OCI-LY7 (cell line): Measurements from ENCODE around the gene KLF15. TPM values are rescaled to one million over a fixed set of nuclear protein-coding genes. Genes with fewer than 3 reads are reported as not detected.

ENCODE experiments used
- BruUV-seq: library from RNA; stranded (reverse); fragments of 400-500 nt; replicated peaks from 2 replicates; lab custom pipeline; 2021; lab: Mats Ljungman, UMichigan
- CTCF ChIA-PET: fragments of 300-600 bp; sonication (Branson Sonifier 250); formaldehyde crosslinking; loops from one replicate; lab custom pipeline; 2022; ENCODE audit warnings: antibody characterized with exemption; ENCODE audit not compliant: unreplicated experiment; lab: Charles Lee
- POLR2A ChIA-PET: fragments of 300-600 bp; sonication (Branson Sonifier 250); formaldehyde crosslinking; loops from one replicate; lab custom pipeline; 2022; ENCODE audit warnings: antibody characterized with exemption; lab: Charles Lee
- DNase-seq: peaks from one replicate; pipeline ENCODE4 v3.0.0-alpha.2; 2015; ENCODE audit warnings: low spot score
- H2AFZ ChIP-seq: fragments of 200-600 bp; sonication (generic), shearing (Covaris generic); 2 replicates; pipeline ENCODE4 v1.6.1; 2014; ENCODE audit warnings: mild to moderate bottlenecking, antibody characterized with exemption, low read length, moderate library complexity
- H3K27ac ChIP-seq: fragments of 200-600 bp; sonication (generic); 2 replicates; pipeline ENCODE4 v1.5.1; 2014; ENCODE audit warnings: mixed run types, low read depth, mild to moderate bottlenecking, moderate library complexity, low read length, inconsistent platforms; ENCODE audit not compliant: poor library complexity, severe bottlenecking
- H3K36me3 ChIP-seq: fragments of 200-600 bp; sonication (generic); 2 replicates; pipeline ENCODE4 v1.6.1; 2014; ENCODE audit warnings: mild to moderate bottlenecking, antibody characterized with exemption, low read length, moderate library complexity, mixed read lengths; ENCODE audit not compliant: insufficient read depth
- H3K4me1 ChIP-seq: fragments of 200-600 bp; sonication (generic); 2 replicates; pipeline ENCODE4 v1.5.1; 2014; ENCODE audit warnings: mild to moderate bottlenecking, low read length; ENCODE audit not compliant: insufficient read depth, poor library complexity, severe bottlenecking
- H3K4me2 ChIP-seq: fragments of 200-600 bp; sonication (generic); 2 replicates; pipeline ENCODE4 v1.6.1; 2014; ENCODE audit warnings: mild to moderate bottlenecking, low read length
- H3K4me3 ChIP-seq: fragments of 200-600 bp; sonication (generic); 2 replicates; pipeline ENCODE4 v1.5.1; 2014; ENCODE audit warnings: mild to moderate bottlenecking, low read depth, low read length; ENCODE audit not compliant: poor library complexity, severe bottlenecking
- H3K79me2 ChIP-seq: fragments of 200-600 bp; sonication (generic); 2 replicates; pipeline ENCODE4 v1.6.1; 2016; ENCODE audit warnings: low read depth, mild to moderate bottlenecking, low read length, moderate library complexity, mixed read lengths; ENCODE audit not compliant: insufficient read depth
- H3K9me2 ChIP-seq: fragments of 200-600 bp; sonication (generic); 2 replicates; pipeline ENCODE4 v1.6.1; 2016; ENCODE audit warnings: mild to moderate bottlenecking, low read length, mixed read lengths; ENCODE audit not compliant: insufficient read depth
- H3K9me3 ChIP-seq: fragments of 200-600 bp; sonication (generic); 2 replicates; pipeline ENCODE4 v1.6.1; 2014; ENCODE audit warnings: mild to moderate bottlenecking, mixed run types, low read length, mixed read lengths
- H4K20me1 ChIP-seq: fragments of 200-600 bp; sonication (generic); 2 replicates; pipeline ENCODE4 v1.6.1; 2014; ENCODE audit warnings: mild to moderate bottlenecking, antibody characterized with exemption, low read length, moderate library complexity, mixed read lengths; ENCODE audit not compliant: insufficient read depth
- EZH2phosphoT487 ChIP-seq: fragments of 200-600 bp; sonication (generic); IDR thresholded peaks from 2 replicates; pipeline ENCODE4 v1.6.1; 2018; ENCODE audit warnings: low read depth, borderline replicate concordance, mild to moderate bottlenecking, mixed run types, antibody characterized with exemption, low read length, moderate library complexity, mixed read lengths
- intact Hi-C: fragments of 100-400 bp; cut with micrococcal nuclease; formaldehyde crosslinking; loops from one replicate; pipeline ENCODE4 v1.10.0; 2022; ENCODE audit not compliant: unreplicated experiment
- total RNA-seq, 2 experiments: library from RNA; depleted of rRNA in 1 of 2; stranded (reverse); fragments of >200 nt in 1 of 2; shearing (Covaris generic) in 1 of 2; gene quantifications; 2 replicates each; pipeline ENCODE4 v1.2.3, GENCODE V29; 2014 to 2022
- TF ChIP-seq, protein P1 (sequence below): fragments of 200-600 bp; sonication (generic); conservative IDR thresholded peaks from 2 replicates; pipeline ENCODE4 v1.5.1; 2014; ENCODE audit warnings: mild to moderate bottlenecking, antibody characterized with exemption, low read length, moderate library complexity, mixed read lengths

The KLF15 gene
- total RNA-seq, 2 experiments from 2014 or later = 12.3 to 26.4 TPM

- no peaks in the 10 kb centered on the region for H3K36me3 ChIP-seq
- TF ChIP-seq, protein P1, sequence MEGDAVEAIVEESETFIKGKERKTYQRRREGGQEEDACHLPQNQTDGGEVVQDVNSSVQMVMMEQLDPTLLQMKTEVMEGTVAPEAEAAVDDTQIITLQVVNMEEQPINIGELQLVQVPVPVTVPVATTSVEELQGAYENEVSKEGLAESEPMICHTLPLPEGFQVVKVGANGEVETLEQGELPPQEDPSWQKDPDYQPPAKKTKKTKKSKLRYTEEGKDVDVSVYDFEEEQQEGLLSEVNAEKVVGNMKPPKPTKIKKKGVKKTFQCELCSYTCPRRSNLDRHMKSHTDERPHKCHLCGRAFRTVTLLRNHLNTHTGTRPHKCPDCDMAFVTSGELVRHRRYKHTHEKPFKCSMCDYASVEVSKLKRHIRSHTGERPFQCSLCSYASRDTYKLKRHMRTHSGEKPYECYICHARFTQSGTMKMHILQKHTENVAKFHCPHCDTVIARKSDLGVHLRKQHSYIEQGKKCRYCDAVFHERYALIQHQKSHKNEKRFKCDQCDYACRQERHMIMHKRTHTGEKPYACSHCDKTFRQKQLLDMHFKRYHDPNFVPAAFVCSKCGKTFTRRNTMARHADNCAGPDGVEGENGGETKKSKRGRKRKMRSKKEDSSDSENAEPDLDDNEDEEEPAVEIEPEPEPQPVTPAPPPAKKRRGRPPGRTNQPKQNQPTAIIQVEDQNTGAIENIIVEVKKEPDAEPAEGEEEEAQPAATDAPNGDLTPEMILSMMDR = no peak
- no peak for TF ChIP-seq EZH2phosphoT487
- H3K27ac ChIP-seq = no peak overlapping the region
- no peak overlapping the region for H2AFZ ChIP-seq
- no peaks in the 10 kb centered on the region for H4K20me1 ChIP-seq
- H3K4me1 ChIP-seq = no peaks in the 10 kb centered on the region
- no peaks in the 10 kb centered on the region for H3K9me3 ChIP-seq
- CTCF ChIA-PET = no interaction called here
- no peak overlapping the region for H3K4me3 ChIP-seq
- intact Hi-C loops = no loop called here
- H3K4me2 ChIP-seq = no peak overlapping the region
- H3K9me2 ChIP-seq = no peaks in the 10 kb centered on the region
- H3K79me2 ChIP-seq = no peaks in the 10 kb centered on the region
- no TSS peak for BruUV-seq
- no peak for DNase-seq
- POLR2A ChIA-PET = no interaction called here
These were observed 44.9 kb downstream of the KLF15 start for GRCh38 chr3:126312341-126312740.

GRCh38 chr3:126311338-126311978 lies 45.8 kb downstream of the KLF15 start:
- Histone ChIP-seq H3K9me3 (no peaks in the 10 kb centered on the region), H3K27ac (no peak overlapping the region), H3K4me3 (no peak overlapping the region), H3K36me3 (no peaks in the 10 kb centered on the region), H4K20me1 (no peaks in the 10 kb centered on the region), H3K79me2 (no peaks in the 10 kb centered on the region), H3K4me2 (no peak overlapping the region), H2AFZ (no peak overlapping the region), H3K9me2 (no peaks in the 10 kb centered on the region), H3K4me1 (peaks cover 4% of the 10 kb centered on the region)
- no peak for DNase-seq
- no TSS peak for BruUV-seq
- POLR2A ChIA-PET = no interaction called here
- CTCF ChIA-PET = no interaction called here
- intact Hi-C loops = no loop called here
- no peak for TF ChIP-seq EZH2phosphoT487
- TF ChIP-seq, protein P1 = no peak

- H3K4me1 ChIP-seq = peaks cover 4% of the 10 kb centered on the region
- TF ChIP-seq, protein P1 = no peak
- no peak for TF ChIP-seq EZH2phosphoT487
- CTCF ChIA-PET = interaction anchor here (0.5 kb wide), 1 partner anchor 64 kb away, joined by 3 read pairs; no protein-coding TSS in a partner anchor
- H3K36me3 ChIP-seq = no peaks in the 10 kb centered on the region
- DNase-seq = no peak
- no peak overlapping the region for H2AFZ ChIP-seq
- H3K27ac ChIP-seq = no peak overlapping the region
- H3K4me3 ChIP-seq = no peak overlapping the region
- no peaks in the 10 kb centered on the region for H4K20me1 ChIP-seq
- intact Hi-C loops = no loop called here
- H3K4me2 ChIP-seq = no peak overlapping the region
- no TSS peak for BruUV-seq
- H3K9me2 ChIP-seq = no peaks in the 10 kb centered on the region
- H3K9me3 ChIP-seq = no peaks in the 10 kb centered on the region
- POLR2A ChIA-PET = no interaction called here
- H3K79me2 ChIP-seq = no peaks in the 10 kb centered on the region
These were observed 46.4 kb downstream of the KLF15 start for GRCh38 chr3:126310816-126311215.
